Measurements from ENCODE around the gene TAF13.

DNA sequence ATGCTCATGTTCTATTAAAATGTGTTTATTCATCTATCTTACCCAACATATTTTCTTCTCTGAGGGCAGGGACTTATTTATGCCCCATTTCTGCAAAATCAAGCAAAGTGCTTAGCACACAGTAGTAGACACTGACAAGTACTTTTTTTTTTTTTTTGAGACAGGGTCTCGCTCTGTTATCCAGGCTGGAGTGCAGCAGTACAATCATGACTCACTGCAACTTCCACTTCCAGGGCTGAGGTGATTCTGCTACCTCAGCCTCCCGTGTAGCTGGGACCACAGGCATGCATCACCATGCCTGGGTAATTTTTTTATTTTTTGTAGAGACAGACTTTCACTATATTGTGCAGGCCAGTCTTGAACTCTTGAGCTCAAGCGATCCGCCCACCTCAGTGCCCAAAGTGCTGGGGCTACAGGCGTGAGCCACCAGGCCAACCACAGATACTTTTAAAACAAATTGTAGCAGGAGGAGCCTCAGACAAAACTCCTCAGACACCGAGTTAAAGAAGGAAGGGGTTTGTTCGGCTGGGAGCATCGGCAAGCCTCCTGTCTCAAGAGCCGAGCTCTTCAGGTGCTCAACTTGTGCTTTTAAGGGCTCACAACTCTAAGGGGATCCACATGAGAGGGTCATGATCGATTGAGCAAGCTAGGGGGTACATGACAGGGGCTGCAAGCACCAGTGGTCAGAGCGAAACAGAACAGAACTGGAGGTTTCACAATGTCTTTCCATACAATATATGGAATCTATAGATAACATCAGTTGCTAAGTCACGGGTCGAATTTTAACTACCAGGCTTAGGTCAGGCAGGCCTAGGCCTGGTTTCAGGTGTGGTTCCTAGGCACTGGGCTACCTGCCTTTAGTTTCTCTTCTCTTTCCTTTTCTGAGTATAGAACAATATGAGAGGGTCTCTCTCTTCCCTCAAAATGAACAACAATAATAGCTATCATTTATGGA is 9.0 kb upstream of the TAF13 start:
- TF ChIP-seq, protein P1, sequence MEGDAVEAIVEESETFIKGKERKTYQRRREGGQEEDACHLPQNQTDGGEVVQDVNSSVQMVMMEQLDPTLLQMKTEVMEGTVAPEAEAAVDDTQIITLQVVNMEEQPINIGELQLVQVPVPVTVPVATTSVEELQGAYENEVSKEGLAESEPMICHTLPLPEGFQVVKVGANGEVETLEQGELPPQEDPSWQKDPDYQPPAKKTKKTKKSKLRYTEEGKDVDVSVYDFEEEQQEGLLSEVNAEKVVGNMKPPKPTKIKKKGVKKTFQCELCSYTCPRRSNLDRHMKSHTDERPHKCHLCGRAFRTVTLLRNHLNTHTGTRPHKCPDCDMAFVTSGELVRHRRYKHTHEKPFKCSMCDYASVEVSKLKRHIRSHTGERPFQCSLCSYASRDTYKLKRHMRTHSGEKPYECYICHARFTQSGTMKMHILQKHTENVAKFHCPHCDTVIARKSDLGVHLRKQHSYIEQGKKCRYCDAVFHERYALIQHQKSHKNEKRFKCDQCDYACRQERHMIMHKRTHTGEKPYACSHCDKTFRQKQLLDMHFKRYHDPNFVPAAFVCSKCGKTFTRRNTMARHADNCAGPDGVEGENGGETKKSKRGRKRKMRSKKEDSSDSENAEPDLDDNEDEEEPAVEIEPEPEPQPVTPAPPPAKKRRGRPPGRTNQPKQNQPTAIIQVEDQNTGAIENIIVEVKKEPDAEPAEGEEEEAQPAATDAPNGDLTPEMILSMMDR (IDR thresholded peaks at IDR 0.05), result no peak
- TF ChIP-seq POLR2AphosphoS5 (IDR thresholded peaks at IDR 0.05) (no peak), POLR2A (IDR thresholded peaks at IDR 0.05) (no peak), EP300 (IDR thresholded peaks at IDR 0.05; ENCODE audit: low read depth) (no peak)

Data from transverse colon (tissue), 4 donors.